GM12865 (cell line): ENCODE data around the gene DBX2.

ENCODE experiments used
- DNase-seq: peaks from one replicate; pipeline ENCODE4 v3.0.0; 2010; ENCODE audit warnings: low read depth
- H3K4me3 ChIP-seq: 2 replicates; pipeline ENCODE4 v1.5.1; 2011; ENCODE audit warnings: mild to moderate bottlenecking, low read depth, low read length, control low read depth
- TF ChIP-seq, protein P1 (sequence below): IDR thresholded peaks from 2 replicates; pipeline ENCODE4 v1.5.1; 2011; ENCODE audit warnings: low read length, control low read depth, low read depth, inconsistent platforms; ENCODE audit not compliant: insufficient read depth; ENCODE audit errors: missing control alignments

Gene DBX2

DNA sequence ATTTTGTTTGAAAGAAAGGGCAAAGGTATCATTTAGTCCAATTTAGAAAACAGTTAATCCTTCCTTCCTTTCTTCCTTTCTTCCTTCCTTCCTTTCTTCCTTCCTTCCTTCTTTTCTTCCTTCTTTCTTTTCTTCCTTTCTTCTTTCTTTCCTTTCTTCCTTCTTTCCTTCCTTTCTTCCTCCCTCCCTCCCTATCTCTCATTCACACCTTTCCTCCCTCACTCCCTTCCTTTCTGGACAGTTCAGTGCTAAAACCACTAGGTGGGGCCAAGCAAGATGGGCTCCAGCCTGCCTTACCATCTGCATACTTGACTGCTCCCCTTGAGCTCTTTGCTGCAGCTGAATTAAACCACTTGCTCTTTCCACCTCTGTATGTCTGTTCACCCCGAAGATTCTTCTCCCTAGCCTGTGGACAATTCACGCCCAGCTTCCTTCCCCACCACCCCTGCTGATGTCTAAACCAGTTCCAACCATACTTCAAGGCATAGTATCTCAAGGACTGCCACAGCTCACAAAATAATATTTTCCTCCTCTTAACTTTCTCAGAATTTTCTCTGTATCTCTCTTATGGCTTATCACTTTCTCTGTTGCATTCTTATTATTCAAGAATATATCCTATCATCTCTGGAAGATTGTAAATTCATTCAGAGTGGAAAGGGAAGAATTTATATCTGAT is 78.0 kb downstream of the DBX2 start:
- peak; percentile 18 for DNase-seq
- H3K4me3 ChIP-seq: no peak overlapping the region
- TF ChIP-seq, protein P1, sequence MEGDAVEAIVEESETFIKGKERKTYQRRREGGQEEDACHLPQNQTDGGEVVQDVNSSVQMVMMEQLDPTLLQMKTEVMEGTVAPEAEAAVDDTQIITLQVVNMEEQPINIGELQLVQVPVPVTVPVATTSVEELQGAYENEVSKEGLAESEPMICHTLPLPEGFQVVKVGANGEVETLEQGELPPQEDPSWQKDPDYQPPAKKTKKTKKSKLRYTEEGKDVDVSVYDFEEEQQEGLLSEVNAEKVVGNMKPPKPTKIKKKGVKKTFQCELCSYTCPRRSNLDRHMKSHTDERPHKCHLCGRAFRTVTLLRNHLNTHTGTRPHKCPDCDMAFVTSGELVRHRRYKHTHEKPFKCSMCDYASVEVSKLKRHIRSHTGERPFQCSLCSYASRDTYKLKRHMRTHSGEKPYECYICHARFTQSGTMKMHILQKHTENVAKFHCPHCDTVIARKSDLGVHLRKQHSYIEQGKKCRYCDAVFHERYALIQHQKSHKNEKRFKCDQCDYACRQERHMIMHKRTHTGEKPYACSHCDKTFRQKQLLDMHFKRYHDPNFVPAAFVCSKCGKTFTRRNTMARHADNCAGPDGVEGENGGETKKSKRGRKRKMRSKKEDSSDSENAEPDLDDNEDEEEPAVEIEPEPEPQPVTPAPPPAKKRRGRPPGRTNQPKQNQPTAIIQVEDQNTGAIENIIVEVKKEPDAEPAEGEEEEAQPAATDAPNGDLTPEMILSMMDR: peak; percentile 46

DNA sequence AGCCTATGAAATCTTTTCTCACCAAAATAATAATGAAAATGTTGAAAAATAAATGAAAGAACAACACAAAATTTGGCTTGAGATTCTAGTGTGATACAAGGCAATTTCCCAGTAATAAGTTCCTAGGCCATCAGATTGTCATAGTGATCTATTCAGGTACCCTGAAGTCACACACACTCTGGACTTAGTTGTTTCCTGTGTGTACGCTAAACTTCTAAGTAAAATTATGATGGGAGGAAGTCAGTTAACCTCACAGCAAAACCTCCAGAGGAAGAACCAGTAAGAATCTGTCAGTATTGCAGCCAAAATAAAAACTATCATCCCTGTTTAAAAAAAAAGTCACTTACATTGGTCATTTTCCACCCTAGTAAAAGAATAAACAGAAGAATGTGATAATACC is 81.9 kb downstream of the DBX2 start:
- TF ChIP-seq, protein P1: no peak
- no peak for DNase-seq
- H3K4me3 ChIP-seq: no peak overlapping the region
